ENCODE measurements around the gene NOP53.

DNA sequence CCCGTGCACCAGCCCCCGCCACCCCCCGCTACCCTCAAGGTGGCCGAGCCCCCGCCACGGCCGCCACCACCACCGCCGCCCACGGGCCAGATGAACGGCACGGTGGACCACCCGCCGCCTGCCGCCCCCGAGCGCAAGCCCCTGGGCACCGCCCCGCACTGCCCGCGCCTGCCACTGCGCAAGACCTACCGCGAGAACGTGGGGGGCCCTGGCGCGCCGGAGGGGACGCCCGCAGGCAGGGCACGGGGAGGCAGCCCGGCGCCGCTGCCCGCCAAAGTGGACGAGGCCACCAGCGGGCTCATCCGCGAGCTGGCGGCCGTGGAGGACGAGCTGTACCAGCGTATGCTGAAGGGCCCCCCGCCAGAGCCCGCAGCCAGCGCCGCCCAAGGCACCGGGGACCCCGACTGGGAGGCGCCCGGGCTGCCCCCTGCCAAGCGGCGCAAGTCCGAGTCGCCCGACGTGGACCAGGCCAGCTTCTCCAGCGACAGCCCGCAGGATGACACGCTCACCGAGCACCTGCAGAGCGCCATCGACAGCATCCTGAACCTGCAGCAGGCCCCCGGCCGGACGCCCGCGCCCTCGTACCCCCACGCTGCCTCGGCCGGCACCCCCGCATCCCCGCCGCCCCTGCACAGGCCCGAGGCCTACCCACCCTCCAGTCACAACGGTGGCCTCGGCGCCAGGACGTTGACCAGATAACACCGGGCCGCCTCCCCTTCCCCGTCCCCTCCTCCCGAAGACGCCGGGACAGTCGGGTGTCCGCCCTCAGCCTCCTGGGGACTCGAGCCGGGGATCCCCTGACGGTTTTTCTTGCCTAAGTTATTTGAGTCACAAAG is 43.4 kb upstream of the NOP53 start:
- TF ChIP-seq CTCF (IDR thresholded peaks at IDR 0.05; ENCODE audit: low read length), result no peak
- no peak for TF ChIP-seq EZH2 (optimal IDR thresholded peaks at IDR 0.05; ENCODE audit: low read depth, low read length)
- TF ChIP-seq EZH2phosphoT487 (IDR thresholded peaks at IDR 0.05; ENCODE audit: low read length), result no peak
